ENCODE results near the gene PAM.

The PAM gene

DNA sequence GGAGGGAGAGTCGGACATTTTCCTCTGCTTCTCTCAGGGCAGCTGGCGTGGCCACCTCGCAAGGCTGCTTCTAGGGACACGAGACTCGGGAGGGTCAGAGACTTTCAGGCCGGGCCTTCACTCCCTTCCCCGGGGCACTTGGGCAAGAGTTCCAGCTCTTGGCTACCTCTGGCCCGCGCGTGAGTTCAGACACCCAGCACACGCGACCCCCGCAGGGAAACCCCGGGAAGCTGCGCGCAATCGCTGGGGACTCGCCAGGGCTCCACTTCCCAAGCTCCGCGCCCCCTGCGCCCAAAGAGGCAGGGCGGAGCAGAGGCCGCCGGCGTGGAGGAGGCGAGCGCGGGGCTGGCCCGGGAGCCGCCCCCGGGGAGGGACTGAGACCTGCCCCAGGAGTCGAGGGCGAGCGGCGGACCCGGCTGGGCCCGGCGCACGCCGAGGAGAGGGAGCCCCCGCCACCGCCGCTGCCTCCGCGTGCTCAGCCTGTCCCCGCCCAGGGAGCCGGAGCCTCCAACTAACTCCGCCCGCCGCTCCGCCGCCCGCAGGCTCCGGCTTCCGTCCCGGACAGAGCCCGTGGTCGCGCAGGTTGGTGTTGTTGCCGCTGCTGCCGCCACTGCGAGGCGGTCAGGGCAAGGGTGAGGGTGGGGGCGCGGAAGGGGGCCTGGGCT is at the start of gene PAM:
TSS of gene PAM (plus strand) at position 539 of the 665 bp plus-strand sequence. CDS start 110,891 bp downstream, outside the sequence.
- Histone ChIP-seq H3K27me3 (ENCODE audit: insufficient read depth, low read depth, severe bottlenecking) (peaks cover 19% of the 10 kb centered on the region), H3K9me3 (ENCODE audit: severe bottlenecking) (no peaks in the 10 kb centered on the region), H3K27ac (no peak within 1 kb of the TSS), H3K36me3 (no peaks in the 10 kb centered on the region), H3K4me3 (ENCODE audit: low read depth, low read length) (peak within 1 kb of the TSS; percentile 93)
- TF ChIP-seq, protein P1, sequence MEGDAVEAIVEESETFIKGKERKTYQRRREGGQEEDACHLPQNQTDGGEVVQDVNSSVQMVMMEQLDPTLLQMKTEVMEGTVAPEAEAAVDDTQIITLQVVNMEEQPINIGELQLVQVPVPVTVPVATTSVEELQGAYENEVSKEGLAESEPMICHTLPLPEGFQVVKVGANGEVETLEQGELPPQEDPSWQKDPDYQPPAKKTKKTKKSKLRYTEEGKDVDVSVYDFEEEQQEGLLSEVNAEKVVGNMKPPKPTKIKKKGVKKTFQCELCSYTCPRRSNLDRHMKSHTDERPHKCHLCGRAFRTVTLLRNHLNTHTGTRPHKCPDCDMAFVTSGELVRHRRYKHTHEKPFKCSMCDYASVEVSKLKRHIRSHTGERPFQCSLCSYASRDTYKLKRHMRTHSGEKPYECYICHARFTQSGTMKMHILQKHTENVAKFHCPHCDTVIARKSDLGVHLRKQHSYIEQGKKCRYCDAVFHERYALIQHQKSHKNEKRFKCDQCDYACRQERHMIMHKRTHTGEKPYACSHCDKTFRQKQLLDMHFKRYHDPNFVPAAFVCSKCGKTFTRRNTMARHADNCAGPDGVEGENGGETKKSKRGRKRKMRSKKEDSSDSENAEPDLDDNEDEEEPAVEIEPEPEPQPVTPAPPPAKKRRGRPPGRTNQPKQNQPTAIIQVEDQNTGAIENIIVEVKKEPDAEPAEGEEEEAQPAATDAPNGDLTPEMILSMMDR (IDR thresholded peaks at IDR 0.05; ENCODE audit: low read depth, low read length): no peak
- DNase-seq: peak; percentile 72

DNA sequence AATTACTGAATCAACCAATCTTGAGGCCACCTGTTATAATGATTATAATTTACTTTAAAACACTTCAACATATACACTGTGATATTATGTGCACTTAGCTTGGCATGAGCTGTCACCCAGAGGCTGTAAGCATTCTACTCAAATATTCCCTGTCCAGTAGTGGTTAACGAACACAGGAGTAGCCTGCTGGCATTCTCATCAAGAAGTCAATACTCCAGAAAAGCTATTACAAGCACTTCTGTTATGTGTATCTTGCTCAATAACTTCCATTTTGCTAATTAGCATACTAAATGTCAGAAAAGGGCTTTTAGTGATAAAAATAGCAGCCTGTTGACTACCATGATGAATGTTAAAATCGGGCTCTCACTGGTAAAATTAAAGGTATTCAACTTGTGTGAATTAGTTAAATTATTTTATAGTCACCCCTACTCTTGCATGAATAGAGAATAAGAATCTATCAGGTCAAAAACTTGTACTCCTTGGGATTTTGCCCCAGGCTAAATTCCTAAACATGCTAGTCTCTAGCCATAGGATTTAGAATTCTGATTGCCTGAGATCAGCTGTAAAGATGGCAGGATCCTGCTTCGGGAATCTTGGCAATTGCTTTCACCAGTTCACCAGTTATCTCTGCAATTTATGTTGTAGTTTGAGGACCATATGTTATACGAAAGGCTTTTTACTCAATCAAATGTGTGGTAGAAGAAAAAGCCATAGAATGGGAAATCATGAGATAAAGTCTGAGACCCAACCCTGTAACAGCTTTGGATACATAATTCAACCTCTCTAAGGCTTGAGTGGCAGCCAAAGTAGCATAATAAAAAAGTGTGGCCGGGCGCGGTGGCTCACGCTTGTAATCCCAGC is 43.4 kb upstream of the PAM start:
- Histone ChIP-seq H3K27ac (no peak overlapping the region), H3K27me3 (ENCODE audit: insufficient read depth, low read depth, severe bottlenecking) (no peaks in the 10 kb centered on the region), H3K36me3 (no peaks in the 10 kb centered on the region), H3K9me3 (ENCODE audit: severe bottlenecking) (no peaks in the 10 kb centered on the region), H3K4me3 (ENCODE audit: low read depth, low read length) (no peak overlapping the region)
- TF ChIP-seq, protein P1 (IDR thresholded peaks at IDR 0.05; ENCODE audit: low read depth, low read length): no peak
- no peak for DNase-seq

DNA sequence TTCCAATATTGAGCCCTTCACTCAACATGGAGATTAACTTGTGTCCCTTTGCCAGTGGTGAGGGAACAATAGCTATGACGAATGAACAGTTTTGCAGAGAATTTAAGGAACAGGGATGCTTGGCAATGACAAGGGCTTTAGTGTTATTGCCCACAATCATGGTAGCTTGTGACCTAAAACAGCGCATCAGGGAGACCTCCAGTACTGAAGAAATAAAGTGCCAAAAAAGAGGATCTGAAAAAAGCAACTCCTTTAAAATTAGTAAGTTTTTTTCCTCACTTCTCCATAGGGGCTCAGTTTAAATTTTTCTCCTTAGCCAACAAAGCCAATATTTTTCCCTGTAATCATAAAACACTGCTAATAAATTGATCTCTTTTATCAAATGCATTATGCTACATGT is 41.8 kb upstream of the PAM start:
- Histone ChIP-seq H3K27me3 (ENCODE audit: insufficient read depth, low read depth, severe bottlenecking) (no peaks in the 10 kb centered on the region), H3K27ac (no peak overlapping the region), H3K36me3 (no peaks in the 10 kb centered on the region), H3K9me3 (ENCODE audit: severe bottlenecking) (no peaks in the 10 kb centered on the region), H3K4me3 (ENCODE audit: low read depth, low read length) (no peak overlapping the region)
- no peak for DNase-seq
- TF ChIP-seq, protein P1 (IDR thresholded peaks at IDR 0.05; ENCODE audit: low read depth, low read length): no peak

DNA sequence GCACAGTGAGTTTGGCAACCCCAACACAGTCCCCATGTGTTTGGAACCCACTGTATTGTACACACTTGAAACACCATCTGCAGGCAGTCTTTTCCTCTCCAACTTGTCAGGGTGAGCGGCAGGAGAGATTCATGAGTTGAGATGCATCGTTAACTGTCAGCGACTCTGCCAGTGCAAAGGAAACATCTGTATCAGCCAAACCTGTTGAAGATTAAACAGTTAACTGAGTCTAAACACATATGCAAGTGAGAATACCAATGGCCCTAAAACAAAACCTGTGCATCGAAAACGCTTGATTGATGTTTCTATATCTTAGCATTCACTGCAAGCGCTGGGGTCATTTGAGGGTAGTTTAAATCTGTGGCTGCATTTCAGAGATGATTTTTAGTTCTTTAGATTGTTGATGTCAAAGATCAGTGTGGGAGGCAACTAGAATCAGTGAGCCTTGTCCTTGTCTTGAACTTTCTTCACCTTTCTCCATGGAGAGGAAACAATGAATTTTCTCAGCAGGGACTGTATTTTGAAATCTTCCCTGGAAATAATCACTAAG is 41.3 kb upstream of the PAM start:
- no peak overlapping the region for H3K27ac ChIP-seq
- no peaks in the 10 kb centered on the region for H3K9me3 ChIP-seq (ENCODE audit: severe bottlenecking)
- no peak overlapping the region for H3K4me3 ChIP-seq (ENCODE audit: low read depth, low read length)
- no peak for DNase-seq
- H3K36me3 ChIP-seq: no peaks in the 10 kb centered on the region
- H3K27me3 ChIP-seq (ENCODE audit: insufficient read depth, low read depth, severe bottlenecking): no peaks in the 10 kb centered on the region
- TF ChIP-seq, protein P1 (IDR thresholded peaks at IDR 0.05; ENCODE audit: low read depth, low read length): no peak

GRCh38 chr5:102715082-102715807 is 39.9 kb upstream of the PAM start:
- Histone ChIP-seq H3K27ac (no peak overlapping the region), H3K4me3 (ENCODE audit: low read depth, low read length) (no peak overlapping the region), H3K36me3 (no peaks in the 10 kb centered on the region), H3K27me3 (ENCODE audit: insufficient read depth, low read depth, severe bottlenecking) (no peaks in the 10 kb centered on the region), H3K9me3 (ENCODE audit: severe bottlenecking) (no peaks in the 10 kb centered on the region)
- DNase-seq: no peak
- TF ChIP-seq, protein P1 (IDR thresholded peaks at IDR 0.05; ENCODE audit: low read depth, low read length): no peak

All from WERI-Rb-1 (cell line).